ENCODE data around the gene C12orf57.

Gene C12orf57

DNA sequence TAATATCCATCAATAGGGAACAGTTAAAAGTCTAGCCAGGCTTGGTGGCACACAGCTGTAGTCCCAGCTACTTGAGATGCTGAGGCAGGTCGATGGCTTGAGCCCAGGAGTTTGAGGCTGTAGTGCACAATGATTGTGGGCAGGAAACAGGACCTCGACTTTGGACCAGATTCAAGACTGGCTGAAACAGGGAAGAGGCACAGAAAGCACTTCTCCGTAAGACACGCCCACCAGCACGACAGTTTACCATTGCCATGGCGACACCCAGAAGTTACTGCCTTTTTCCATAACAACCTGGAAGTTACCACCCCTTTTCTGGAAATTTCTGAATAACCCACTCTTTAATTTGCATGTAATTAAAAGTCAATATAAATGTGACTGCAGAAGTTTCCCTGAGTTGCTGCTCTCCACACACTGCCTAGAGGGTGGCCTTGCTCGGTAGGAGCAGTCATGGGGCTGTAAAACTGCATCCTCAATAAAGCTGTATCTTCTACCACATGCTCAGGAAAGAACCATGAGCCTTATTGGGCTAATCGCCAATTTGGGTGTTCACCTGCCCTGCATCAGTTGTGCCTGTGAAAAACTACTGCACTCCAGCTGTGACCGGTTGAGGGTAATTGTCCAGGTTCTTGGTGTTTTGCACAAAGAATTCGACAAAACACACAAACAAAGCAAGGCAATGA lies 43.8 kb upstream of the C12orf57 start:
- Histone ChIP-seq H3K4me3 (IDR thresholded peaks at IDR 0.05; ENCODE audit: insufficient read depth, low read depth, low read length) (no peak overlapping the region), H3K27me3 (ENCODE audit: insufficient read depth, low read depth) (no peaks in the 10 kb centered on the region), H3K4me1 (ENCODE audit: low read depth, poor library complexity, severe bottlenecking) (peaks cover 8% of the 10 kb centered on the region), H3K27ac (no peak overlapping the region), H4K20me1 (ENCODE audit: insufficient read depth) (no peaks in the 10 kb centered on the region), H2AFZ (ENCODE audit: low read depth) (no peak overlapping the region), H3K36me3 (ENCODE audit: insufficient read depth) (no peaks in the 10 kb centered on the region), H3K79me2 (ENCODE audit: insufficient read depth, low read depth) (no peaks in the 10 kb centered on the region), H3K4me2 (no peak overlapping the region), H3K9ac (no peak overlapping the region)
- TF ChIP-seq, protein P1, sequence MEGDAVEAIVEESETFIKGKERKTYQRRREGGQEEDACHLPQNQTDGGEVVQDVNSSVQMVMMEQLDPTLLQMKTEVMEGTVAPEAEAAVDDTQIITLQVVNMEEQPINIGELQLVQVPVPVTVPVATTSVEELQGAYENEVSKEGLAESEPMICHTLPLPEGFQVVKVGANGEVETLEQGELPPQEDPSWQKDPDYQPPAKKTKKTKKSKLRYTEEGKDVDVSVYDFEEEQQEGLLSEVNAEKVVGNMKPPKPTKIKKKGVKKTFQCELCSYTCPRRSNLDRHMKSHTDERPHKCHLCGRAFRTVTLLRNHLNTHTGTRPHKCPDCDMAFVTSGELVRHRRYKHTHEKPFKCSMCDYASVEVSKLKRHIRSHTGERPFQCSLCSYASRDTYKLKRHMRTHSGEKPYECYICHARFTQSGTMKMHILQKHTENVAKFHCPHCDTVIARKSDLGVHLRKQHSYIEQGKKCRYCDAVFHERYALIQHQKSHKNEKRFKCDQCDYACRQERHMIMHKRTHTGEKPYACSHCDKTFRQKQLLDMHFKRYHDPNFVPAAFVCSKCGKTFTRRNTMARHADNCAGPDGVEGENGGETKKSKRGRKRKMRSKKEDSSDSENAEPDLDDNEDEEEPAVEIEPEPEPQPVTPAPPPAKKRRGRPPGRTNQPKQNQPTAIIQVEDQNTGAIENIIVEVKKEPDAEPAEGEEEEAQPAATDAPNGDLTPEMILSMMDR (conservative IDR thresholded peaks at IDR 0.05; ENCODE audit: low read depth, low read length): no peak

GRCh38 chr12:6902448-6902847 lies 41.4 kb upstream of the C12orf57 start:
- Histone ChIP-seq H2AFZ (ENCODE audit: low read depth) (no peak overlapping the region), H3K4me1 (ENCODE audit: low read depth, poor library complexity, severe bottlenecking) (peaks cover 8% of the 10 kb centered on the region), H3K79me2 (ENCODE audit: insufficient read depth, low read depth) (no peaks in the 10 kb centered on the region), H3K36me3 (ENCODE audit: insufficient read depth) (no peaks in the 10 kb centered on the region), H3K27me3 (ENCODE audit: insufficient read depth, low read depth) (no peaks in the 10 kb centered on the region), H3K4me3 (IDR thresholded peaks at IDR 0.05; ENCODE audit: insufficient read depth, low read depth, low read length) (no peak overlapping the region), H4K20me1 (ENCODE audit: insufficient read depth) (no peaks in the 10 kb centered on the region), H3K4me2 (no peak overlapping the region), H3K9ac (no peak overlapping the region), H3K27ac (no peak overlapping the region)
- TF ChIP-seq, protein P1 (conservative IDR thresholded peaks at IDR 0.05; ENCODE audit: low read depth, low read length): no peak

DNA sequence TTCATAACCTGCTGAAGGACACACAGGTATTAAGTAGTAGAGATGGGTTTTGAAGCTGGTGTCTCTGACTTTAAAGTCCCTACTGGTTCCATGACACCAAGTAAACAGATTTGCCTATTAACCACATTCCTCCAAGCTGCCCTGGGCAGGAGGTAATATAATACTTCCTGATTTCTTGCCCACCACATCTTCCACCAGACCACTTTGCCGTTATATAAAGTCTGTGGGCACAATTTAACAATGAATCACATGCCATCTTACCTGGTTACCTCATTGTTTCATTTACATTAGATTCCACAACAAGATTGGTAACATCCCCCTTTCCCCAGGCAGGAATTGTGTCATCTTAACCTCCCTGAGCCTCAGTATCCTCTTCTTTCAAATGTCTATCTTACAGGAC lies 40.1 kb upstream of the C12orf57 start:
- Histone ChIP-seq H2AFZ (ENCODE audit: low read depth) (peak overlapping the region; percentile 91), H3K4me3 (IDR thresholded peaks at IDR 0.05; ENCODE audit: insufficient read depth, low read depth, low read length) (no peak overlapping the region), H3K27ac (no peak overlapping the region), H3K36me3 (ENCODE audit: insufficient read depth) (no peaks in the 10 kb centered on the region), H3K9ac (no peak overlapping the region), H3K27me3 (ENCODE audit: insufficient read depth, low read depth) (no peaks in the 10 kb centered on the region), H3K79me2 (ENCODE audit: insufficient read depth, low read depth) (no peaks in the 10 kb centered on the region), H3K4me1 (ENCODE audit: low read depth, poor library complexity, severe bottlenecking) (peaks cover 8% of the 10 kb centered on the region), H3K4me2 (peak overlapping the region; percentile 97; the same call in 1 of the 2 replicates), H4K20me1 (ENCODE audit: insufficient read depth) (no peaks in the 10 kb centered on the region)
- TF ChIP-seq, protein P1 (conservative IDR thresholded peaks at IDR 0.05; ENCODE audit: low read depth, low read length): no peak

- H3K9ac ChIP-seq: peak within 1 kb of the TSS; percentile 72
- H3K4me1 ChIP-seq (ENCODE audit: low read depth, poor library complexity, severe bottlenecking): peaks cover 8% of the 10 kb centered on the region
- H3K36me3 ChIP-seq (ENCODE audit: insufficient read depth): no peaks in the 10 kb centered on the region
- H4K20me1 ChIP-seq (ENCODE audit: insufficient read depth): no peaks in the 10 kb centered on the region
- H3K27ac ChIP-seq: peak within 1 kb of the TSS; percentile 68
- H3K79me2 ChIP-seq (ENCODE audit: insufficient read depth, low read depth): no peaks in the 10 kb centered on the region
- H2AFZ ChIP-seq (ENCODE audit: low read depth): peak within 1 kb of the TSS; percentile 91
- H3K27me3 ChIP-seq (ENCODE audit: insufficient read depth, low read depth): no peaks in the 10 kb centered on the region
- no peak within 1 kb of the TSS for H3K4me3 ChIP-seq (IDR thresholded peaks at IDR 0.05; ENCODE audit: insufficient read depth, low read depth, low read length)
- peak within 1 kb of the TSS; percentile 97 for H3K4me2 ChIP-seq
- TF ChIP-seq, protein P1 (conservative IDR thresholded peaks at IDR 0.05; ENCODE audit: low read depth, low read length): no peak
Observed at GRCh38 chr12:6904280-6905276, 39.2 kb upstream of the C12orf57 start, which contains the start of gene LRRC23. Gene LRRC23 (plus strand): TSS chr12:6904822. CDS start chr12:6905634, 812 bp downstream.
